Measurements from ENCODE around the gene MEGF10. TPM values are rescaled to one million over a fixed set of nuclear protein-coding genes. Genes with fewer than 3 reads are reported as not detected.

Gene MEGF10
- total and polyA plus RNA-seq, 7 donors, result 0.68 to 23.6 (median 2.2) TPM

DNA sequence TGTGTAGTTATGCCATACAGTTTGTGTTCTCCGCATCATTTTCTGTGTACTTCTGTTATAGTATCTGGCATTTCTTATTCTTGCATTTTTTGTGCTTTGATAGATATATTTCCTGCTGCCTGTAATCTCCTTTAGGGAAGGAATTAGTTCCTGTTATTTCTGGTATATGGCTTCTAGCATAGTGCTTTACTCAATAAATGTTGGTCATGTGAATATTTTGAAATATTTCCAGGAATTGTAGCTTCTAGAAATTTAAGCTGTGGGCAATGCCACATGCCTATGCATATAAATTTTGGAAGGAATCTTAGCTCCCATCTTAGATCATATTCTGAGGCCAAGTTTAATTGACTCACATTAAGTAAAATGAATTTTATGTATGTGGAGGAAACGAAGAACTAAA, 215.3 kb downstream of the MEGF10 start:
- Histone ChIP-seq H3K4me3 (no peak overlapping the region), H3K4me1 (no peaks in the 10 kb centered on the region), H3K27ac (no peak overlapping the region), H3K9me3 (no peaks in the 10 kb centered on the region), H3K27me3 (ENCODE audit: insufficient read depth in 3 of 3, low read length in 2 of 3) (no peaks in the 10 kb centered on the region), H3K36me3 (ENCODE audit: insufficient read depth in 1 of 2, low read depth in 1 of 2) (no peaks in the 10 kb centered on the region)
- 87 to 92% (median 90%) methylated on average over 2 of the region's 2 CpGs for WGBS, 3 donors
- intact Hi-C loops (cut with DNase I), result no loop called here
- TF ChIP-seq, protein P1, sequence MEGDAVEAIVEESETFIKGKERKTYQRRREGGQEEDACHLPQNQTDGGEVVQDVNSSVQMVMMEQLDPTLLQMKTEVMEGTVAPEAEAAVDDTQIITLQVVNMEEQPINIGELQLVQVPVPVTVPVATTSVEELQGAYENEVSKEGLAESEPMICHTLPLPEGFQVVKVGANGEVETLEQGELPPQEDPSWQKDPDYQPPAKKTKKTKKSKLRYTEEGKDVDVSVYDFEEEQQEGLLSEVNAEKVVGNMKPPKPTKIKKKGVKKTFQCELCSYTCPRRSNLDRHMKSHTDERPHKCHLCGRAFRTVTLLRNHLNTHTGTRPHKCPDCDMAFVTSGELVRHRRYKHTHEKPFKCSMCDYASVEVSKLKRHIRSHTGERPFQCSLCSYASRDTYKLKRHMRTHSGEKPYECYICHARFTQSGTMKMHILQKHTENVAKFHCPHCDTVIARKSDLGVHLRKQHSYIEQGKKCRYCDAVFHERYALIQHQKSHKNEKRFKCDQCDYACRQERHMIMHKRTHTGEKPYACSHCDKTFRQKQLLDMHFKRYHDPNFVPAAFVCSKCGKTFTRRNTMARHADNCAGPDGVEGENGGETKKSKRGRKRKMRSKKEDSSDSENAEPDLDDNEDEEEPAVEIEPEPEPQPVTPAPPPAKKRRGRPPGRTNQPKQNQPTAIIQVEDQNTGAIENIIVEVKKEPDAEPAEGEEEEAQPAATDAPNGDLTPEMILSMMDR (IDR thresholded peaks at IDR 0.05), result no peak
- ATAC-seq (no peak), DNase-seq (no peak)

GRCh38 chr5:127506616-127507015, 216.0 kb downstream of the MEGF10 start:
- no peaks in the 10 kb centered on the region for H3K4me1 ChIP-seq
- H3K27ac ChIP-seq, result no peak overlapping the region
- H3K36me3 ChIP-seq (ENCODE audit: insufficient read depth in 1 of 2, low read depth in 1 of 2), result no peaks in the 10 kb centered on the region
- no peak for DNase-seq
- no peak for ATAC-seq
- TF ChIP-seq, protein P1 (IDR thresholded peaks at IDR 0.05), result no peak
- WGBS, 3 donors, result 74 to 88% (median 80%) methylated on average over 6 of the region's 6 CpGs
- no peak overlapping the region for H3K4me3 ChIP-seq
- H3K27me3 ChIP-seq (ENCODE audit: insufficient read depth in 3 of 3, low read length in 2 of 3), result no peaks in the 10 kb centered on the region
- no peaks in the 10 kb centered on the region for H3K9me3 ChIP-seq
- intact Hi-C loops (cut with DNase I), result no loop called here

GRCh38 chr5:127508644-127509373, 218.2 kb downstream of the MEGF10 start:
- intact Hi-C loops (cut with DNase I), result no loop called here
- Histone ChIP-seq H3K27me3 (ENCODE audit: insufficient read depth in 3 of 3, low read length in 2 of 3) (no peaks in the 10 kb centered on the region), H3K4me3 (no peak overlapping the region), H3K27ac (no peak overlapping the region), H3K4me1 (no peaks in the 10 kb centered on the region), H3K36me3 (ENCODE audit: insufficient read depth in 1 of 2, low read depth in 1 of 2) (no peaks in the 10 kb centered on the region), H3K9me3 (no peaks in the 10 kb centered on the region)
- TF ChIP-seq, protein P1 (IDR thresholded peaks at IDR 0.05), result no peak
- WGBS, 3 donors, result 82 to 89% (median 83%) methylated on average over 2 of the region's 2 CpGs
- ATAC-seq (no peak), DNase-seq (no peak)

Other genes with a start within 250 kb of the MEGF10 start
- gene C5orf63, start 217.3 kb upstream of the MEGF10 start, total RNA-seq, result 1 to 10 TPM; 5.3 to 7.6 (median 7.0) TPM
- 1 to 10 TPM; 2.4 to 6.4 (median 5.8) TPM for gene C5orf63, start 217.3 kb upstream of the MEGF10 start, polyA plus RNA-seq
- gene PRRC1, start 226.8 kb downstream of the MEGF10 start, total RNA-seq, result 10 to 100 TPM; 14.0 to 26.6 (median 16.4) TPM
- gene PRRC1, start 226.8 kb downstream of the MEGF10 start, polyA plus RNA-seq, result 10 to 100 TPM in 2 of 3 donors, 1 to 10 TPM in 1; 7.0 to 14.4 (median 13.5) TPM

Measured in psoas muscle (tissue), 8 donors.